GM19099 (cell line): ENCODE measurements around the gene NAE1.

Source experiments
- POLR2A ChIP-seq: IDR thresholded peaks from 3 replicates; pipeline ENCODE4 v1.6.1; 2011; ENCODE audit warnings: low read depth; ENCODE audit not compliant: insufficient read length; ENCODE audit errors: extremely low read depth

Gene NAE1

GRCh38 chr16:66786551-66786950, 44.2 kb downstream of the NAE1 start:
- no peak for TF ChIP-seq POLR2A

- TF ChIP-seq POLR2A: no peak
Observed at GRCh38 chr16:66776457-66776856, 54.3 kb downstream of the NAE1 start.

GRCh38 chr16:66774981-66775380, 55.8 kb downstream of the NAE1 start:
- TF ChIP-seq POLR2A: no peak

- no peak for TF ChIP-seq POLR2A
Observed at GRCh38 chr16:66758086-66758485, 72.7 kb downstream of the NAE1 start.

GRCh38 chr16:66754819-66755218, 76.0 kb downstream of the NAE1 start:
- TF ChIP-seq POLR2A: no peak

- TF ChIP-seq POLR2A: no peak
Observed at GRCh38 chr16:66754211-66754610, 76.6 kb downstream of the NAE1 start.

- TF ChIP-seq POLR2A: no peak
Observed at GRCh38 chr16:66752958-66753357, 77.8 kb downstream of the NAE1 start.
